HL-60/S4 (cell line): ENCODE data around the gene GALNT2.

ENCODE experiments used
- in situ Hi-C: fragments of 300-500 bp; cut with MboI; formaldehyde crosslinking; loops from 2 replicates; pipeline ENCODE4 v1.14.3; 2022; ENCODE audit warnings: low sequenced_read_pairs

The GALNT2 gene

DNA sequence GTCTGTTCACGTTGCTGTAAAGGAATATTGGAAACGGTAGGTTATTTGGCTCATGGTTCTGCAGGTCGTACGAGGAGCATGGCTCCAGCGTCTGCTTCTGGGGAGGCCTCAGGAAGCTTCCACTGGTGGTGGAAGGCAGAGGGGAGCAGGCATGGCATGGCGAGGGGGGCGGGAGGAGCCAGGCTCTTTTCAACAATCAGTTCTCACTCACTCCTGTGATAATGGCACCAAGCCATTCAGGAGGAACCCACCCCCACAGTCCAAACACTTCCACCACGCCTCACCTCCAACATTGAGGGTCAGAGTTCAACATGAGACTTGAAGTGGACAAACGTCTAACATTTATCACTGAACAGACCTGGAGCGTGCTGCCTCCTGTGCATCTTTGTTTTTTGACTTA, 217.9 kb downstream of the GALNT2 start:
- in situ Hi-C loops, result no loop called here

DNA sequence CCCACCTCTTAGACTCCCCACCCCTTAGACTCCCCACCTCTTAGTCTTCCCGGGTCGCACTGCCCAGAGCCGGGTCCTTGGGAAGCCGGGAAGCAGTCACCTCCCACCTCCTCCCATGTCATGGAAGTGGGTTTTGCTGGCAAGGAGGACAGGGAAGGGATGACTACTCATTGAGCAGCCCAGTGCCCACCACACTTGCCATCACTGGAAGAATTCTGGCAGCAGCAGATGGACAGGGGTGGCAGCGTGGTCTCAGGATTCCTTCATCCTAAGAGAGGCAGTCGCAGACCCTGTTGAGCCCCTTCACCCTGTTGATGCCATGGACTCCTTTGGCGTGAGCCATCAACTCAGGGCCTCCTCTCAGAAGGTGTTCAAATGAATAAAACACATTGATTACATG, 218.3 kb downstream of the GALNT2 start:
- in situ Hi-C loops, result no loop called here

DNA sequence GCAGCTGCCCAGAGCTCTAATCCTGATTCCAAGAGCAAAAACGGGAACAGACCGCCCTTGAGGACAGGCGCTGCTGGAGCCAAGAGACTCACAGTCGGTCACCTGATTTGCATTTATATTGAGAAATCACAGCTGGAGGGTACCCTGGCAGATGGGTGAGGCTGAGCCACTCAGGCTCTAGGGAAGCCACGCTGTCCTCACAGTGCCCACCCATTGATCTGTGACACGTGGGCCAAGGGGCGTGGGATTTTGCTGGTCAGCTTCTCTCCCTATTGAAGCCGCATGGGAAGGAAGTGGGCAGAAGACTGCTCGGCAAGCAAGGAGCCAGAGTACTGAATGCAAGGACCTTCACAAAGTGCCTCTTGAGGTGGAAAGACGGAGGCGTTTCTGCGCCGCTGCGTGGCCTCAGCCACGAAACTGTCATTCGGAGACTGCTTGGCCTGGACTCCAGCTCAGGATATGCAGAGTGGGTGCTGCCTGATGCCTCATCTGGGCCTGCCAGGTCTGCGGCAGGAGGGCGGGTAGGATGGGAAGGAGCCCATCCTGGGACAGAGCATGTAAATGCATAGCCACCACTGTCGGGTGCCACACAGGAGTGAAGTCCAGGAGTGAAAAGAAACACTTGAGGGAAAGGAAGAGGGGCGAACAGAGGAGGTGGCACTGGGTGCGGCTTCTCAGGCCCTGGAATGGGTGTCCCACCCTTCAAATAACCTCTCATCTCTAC, 219.3 kb downstream of the GALNT2 start:
- in situ Hi-C loops, result no loop called here

DNA sequence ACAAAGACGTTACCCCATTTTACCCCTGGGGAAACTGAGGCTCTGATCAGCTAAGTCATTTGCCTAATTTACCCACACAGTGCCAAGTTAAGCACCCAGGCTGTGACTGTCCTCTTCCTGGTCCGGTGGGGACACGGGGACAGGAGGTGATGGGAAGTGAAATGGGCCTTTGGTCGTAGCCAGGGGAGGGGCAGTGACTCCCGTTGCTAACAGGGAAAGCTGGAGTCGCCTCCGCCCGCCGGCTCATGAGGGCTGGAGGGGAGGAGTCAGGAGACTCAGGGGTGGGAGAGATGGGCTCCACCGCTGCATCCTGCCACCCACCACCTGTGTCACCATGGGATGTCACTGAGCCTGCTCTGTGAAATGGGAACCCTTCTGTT, 219.8 kb downstream of the GALNT2 start:
- in situ Hi-C loops, result no loop called here

DNA sequence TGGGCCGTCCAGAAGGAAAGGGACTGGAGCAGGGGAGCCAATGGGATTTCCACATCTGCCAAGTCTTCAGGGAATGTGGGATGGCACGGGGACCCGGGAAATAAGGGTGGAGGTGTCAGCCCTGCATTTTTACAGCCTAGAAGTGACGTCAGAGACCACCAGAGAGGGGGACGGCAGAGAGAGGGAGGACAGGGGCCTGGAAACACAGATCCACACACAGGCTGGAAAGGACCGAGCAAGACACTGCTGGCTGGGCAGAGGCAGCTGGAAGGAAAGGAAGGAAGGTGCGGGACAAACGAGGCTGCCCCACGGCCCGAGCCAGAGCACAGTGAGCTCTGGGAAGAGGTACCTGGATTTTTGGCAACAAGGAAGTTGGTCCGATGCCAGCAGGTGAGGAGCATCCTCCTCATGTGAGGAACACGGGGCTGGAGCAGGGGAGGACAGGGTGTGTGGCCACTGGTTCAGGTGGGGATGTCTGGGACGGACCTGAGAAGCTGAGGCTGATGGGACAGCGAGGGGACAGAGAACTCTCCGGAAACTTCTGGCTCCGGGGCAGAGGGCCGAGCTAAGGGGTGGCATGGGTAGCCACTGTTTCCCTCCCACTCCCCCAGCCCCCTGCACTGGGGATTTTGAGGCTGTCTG, 220.8 kb downstream of the GALNT2 start:
- in situ Hi-C loops, result no loop called here

GRCh38 chr1:230288641-230289349, 221.8 kb downstream of the GALNT2 start:
- in situ Hi-C loops, result no loop called here

DNA sequence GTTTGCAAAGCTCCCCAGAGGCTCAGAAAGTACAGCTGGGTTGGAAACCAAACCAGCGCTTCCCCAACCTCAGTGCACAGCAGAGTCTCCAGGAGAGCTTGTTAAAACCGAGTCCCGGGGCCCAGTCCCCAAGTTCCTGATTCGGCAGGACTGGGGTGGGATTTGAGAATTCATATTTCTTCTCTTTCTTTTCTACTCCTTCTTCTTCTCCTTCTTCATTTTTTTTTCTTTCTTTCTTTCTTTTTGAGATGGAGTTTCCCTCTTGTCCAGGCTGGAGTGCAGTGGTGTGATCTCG, 222.3 kb downstream of the GALNT2 start:
- in situ Hi-C loops, result no loop called here

- in situ Hi-C loops, result no loop called here
Measured at GRCh38 chr1:230291731-230292620, 224.9 kb downstream of the GALNT2 start.

DNA sequence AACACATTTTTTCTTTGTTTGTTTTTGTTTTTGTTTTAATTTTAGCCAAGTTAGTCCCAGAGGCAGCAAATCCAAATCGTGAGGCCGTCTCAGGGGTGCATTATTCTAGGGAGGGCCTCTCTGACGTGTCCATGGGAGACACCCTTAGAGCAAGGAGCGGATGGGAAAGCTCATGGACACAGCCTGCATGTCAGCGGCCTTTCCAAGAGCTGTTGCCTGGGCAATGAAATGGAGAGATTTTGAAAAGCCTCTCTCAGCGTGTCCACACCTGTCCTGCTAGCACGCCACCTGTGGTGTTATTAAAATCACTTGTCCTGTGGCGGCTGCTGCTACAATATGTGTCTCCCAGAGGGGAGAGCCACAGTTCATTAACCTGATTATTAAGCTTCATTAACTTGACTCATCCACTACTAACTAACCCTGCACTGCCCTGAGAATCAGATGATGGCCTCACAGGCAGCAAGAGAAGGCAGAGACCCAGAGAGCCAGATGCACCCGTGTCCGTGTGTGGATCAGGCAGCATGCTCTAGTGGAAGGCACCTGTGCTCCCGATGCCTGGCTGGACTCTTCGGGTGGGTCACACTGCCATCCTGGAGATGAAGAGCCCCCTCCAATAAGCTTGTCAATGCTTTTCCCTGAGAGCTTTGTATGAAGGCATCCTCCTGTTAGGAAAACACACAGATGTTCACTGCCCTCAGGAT, 225.8 kb downstream of the GALNT2 start:
- in situ Hi-C loops, result no loop called here

GRCh38 chr1:230293390-230293700, 226.3 kb downstream of the GALNT2 start:
- in situ Hi-C loops, result no loop called here

- in situ Hi-C loops, result no loop called here
Measured at GRCh38 chr1:230295367-230295766, 228.3 kb downstream of the GALNT2 start.

DNA sequence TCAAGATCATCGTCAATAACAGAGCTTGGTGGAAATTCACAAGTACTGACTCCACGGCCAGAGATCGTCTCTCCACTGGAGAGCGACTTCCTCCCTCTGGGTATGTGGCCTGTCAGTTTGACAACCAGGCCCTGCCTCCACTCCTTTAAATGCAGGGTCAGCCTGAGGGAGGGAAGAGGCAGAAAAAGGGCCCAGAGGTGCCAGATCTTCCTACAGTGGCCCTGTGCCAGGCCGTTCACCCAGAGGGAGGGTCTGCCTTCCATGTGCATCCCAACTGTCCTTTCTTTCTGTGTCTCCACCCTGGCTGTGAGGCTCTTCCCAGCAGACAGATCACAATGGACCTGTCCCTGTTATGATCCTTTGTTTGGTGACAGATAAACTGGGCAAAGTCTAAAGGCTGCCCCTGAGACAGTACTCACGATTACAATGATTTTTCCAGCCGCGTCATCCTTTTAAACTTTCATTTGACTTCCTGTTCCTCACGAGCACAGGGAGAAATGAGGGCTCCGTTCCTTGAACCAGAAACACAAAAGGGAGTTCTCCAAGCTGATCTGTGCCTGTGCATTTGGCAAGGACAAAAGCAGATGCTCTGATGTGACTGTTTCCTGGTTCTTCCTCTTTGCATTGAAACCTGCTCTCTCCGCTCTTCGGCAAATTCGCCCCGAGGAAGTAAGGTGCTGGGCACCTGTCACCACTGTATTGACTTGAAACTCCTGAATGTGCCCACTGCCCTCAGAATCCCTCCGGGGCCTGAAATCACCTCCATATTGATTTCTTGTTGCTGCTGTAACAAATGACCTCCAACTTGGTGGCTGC, 232.4 kb downstream of the GALNT2 start:
- in situ Hi-C loops, result loop anchor here (25.0 kb wide), 3 partner anchors 637 to 1037 kb away; partner anchors contain the start of gene RAB4A

- in situ Hi-C loops, result loop anchor here (25.0 kb wide), 3 partner anchors 638 to 1038 kb away; partner anchors contain the start of gene RAB4A
Measured at GRCh38 chr1:230300322-230301301, 233.6 kb downstream of the GALNT2 start.

GRCh38 chr1:230301322-230301721, 234.3 kb downstream of the GALNT2 start:
- in situ Hi-C loops, result loop anchor here (25.0 kb wide), 3 partner anchors 639 to 1039 kb away; partner anchors contain the start of gene RAB4A

- in situ Hi-C loops, result loop anchor here (25.0 kb wide), 3 partner anchors 640 to 1040 kb away; partner anchors contain the start of gene RAB4A
Measured at GRCh38 chr1:230301822-230302221, 234.8 kb downstream of the GALNT2 start.

DNA sequence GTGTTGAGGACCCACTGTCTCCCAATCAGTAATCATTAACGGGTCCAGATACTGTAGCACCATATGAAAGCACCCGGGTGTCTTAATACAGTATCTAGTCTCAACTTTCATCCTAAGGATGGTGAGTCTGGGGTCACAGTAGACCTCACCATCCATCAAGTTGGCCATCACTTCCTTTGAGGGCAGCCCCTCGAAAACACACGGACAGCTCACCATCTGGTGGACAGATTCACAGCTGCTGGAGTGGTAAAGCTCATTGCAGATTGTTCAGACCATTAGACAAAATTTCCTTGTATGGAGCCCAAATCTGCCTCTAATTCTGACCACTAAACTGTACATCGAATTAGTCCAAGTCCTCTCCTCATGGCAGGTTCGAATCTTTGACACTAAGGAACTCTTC, 236.0 kb downstream of the GALNT2 start:
- in situ Hi-C loops, result loop anchor here (25.0 kb wide), 3 partner anchors 641 to 1041 kb away; partner anchors contain the start of gene RAB4A

GRCh38 chr1:230303822-230304221, 236.8 kb downstream of the GALNT2 start:
- in situ Hi-C loops, result loop anchor here (25.0 kb wide), 3 partner anchors 642 to 1042 kb away; partner anchors contain the start of gene RAB4A

DNA sequence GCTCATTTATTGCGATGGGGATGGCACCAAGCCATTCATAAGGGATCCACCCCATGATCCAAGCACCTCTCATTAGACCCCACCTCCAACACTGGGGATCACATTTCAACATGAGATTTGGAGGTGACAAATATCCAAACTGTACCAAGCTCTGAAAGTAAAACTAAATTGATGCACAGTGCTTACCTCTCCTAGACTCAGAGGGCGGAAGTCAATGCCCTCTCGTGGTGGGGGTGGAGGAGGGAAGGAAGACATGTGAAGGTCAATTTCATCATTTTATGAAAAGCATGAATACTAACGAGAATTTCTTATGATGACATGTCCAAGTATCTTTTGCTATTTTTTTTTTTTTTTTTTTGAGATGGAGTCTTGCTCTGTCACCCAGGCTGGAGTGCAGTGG, 239.1 kb downstream of the GALNT2 start:
- in situ Hi-C loops, result loop anchor here (25.0 kb wide), 3 partner anchors 644 to 1044 kb away; partner anchors contain the start of gene RAB4A
